ENCODE results near the gene COL23A1.

COL23A1 gene

GRCh38 chr5:178353461-178353860, 236.7 kb downstream of the COL23A1 start:
- H3K4me3 ChIP-seq (ENCODE audit: low read length) = no peak overlapping the region
- no peak for DNase-seq (ENCODE audit: low read depth)
- no peak for TF ChIP-seq CTCF (conservative IDR thresholded peaks at IDR 0.05; ENCODE audit: low read depth, low read length)

- TF ChIP-seq CTCF (conservative IDR thresholded peaks at IDR 0.05; ENCODE audit: low read depth, low read length) = no peak
Measured at GRCh38 chr5:178352035-178352349, 238.2 kb downstream of the COL23A1 start.

GRCh38 chr5:178351221-178352034, 238.8 kb downstream of the COL23A1 start:
- no peak overlapping the region for H3K4me3 ChIP-seq (ENCODE audit: low read length)
- no peak for DNase-seq (ENCODE audit: low read depth)
- no peak for TF ChIP-seq CTCF (conservative IDR thresholded peaks at IDR 0.05; ENCODE audit: low read depth, low read length)

More at GRCh38 chr5:178352035-178352349, 238.2 kb downstream of the COL23A1 start:
- no peak overlapping the region for H3K4me3 ChIP-seq (ENCODE audit: low read length)
- DNase-seq (ENCODE audit: low read depth) = no peak

GRCh38 chr5:178350361-178351220, 239.6 kb downstream of the COL23A1 start:
- no peak overlapping the region for H3K4me3 ChIP-seq (ENCODE audit: low read length)
- TF ChIP-seq CTCF (conservative IDR thresholded peaks at IDR 0.05; ENCODE audit: low read depth, low read length) = no peak
- no peak for DNase-seq (ENCODE audit: low read depth)

GRCh38 chr5:178349625-178350353, 240.4 kb downstream of the COL23A1 start:
- H3K4me3 ChIP-seq (ENCODE audit: low read length) = no peak overlapping the region
- no peak for DNase-seq (ENCODE audit: low read depth)
- TF ChIP-seq CTCF (conservative IDR thresholded peaks at IDR 0.05; ENCODE audit: low read depth, low read length) = no peak

GRCh38 chr5:178349075-178349511, 241.1 kb downstream of the COL23A1 start:
- TF ChIP-seq CTCF (conservative IDR thresholded peaks at IDR 0.05; ENCODE audit: low read depth, low read length) = no peak
- no peak overlapping the region for H3K4me3 ChIP-seq (ENCODE audit: low read length)
- DNase-seq (ENCODE audit: low read depth) = no peak
